CD4-positive, alpha-beta T cell (primary cell): ENCODE results near the gene SARS2. TPM values are rescaled to one million over a fixed set of nuclear protein-coding genes. Genes with fewer than 3 reads are reported as not detected.

Experiments used
- ATAC-seq: fragments of 200-7000 bp; cut with Tn5 transposase; one replicate; pipeline ENCODE4 v1.10.0; 2022; ENCODE audit warnings: mild to moderate bottlenecking; ENCODE audit not compliant: poor library complexity
- CTCF ChIA-PET: fragments of 350-600 bp; sonication (Branson Sonifier 250); formaldehyde crosslinking; loops from one replicate; lab custom pipeline; 2021; ENCODE audit warnings: antibody characterized with exemption, inconsistent platforms; lab: Charles Lee
- POLR2A ChIA-PET: fragments of 350-600 bp; sonication (Branson Sonifier 250); formaldehyde crosslinking; loops from one replicate; lab custom pipeline; 2021; ENCODE audit warnings: antibody characterized with exemption, inconsistent platforms; lab: Charles Lee
- DNase-seq, 14 experiments: peaks; one replicate each; pipeline ENCODE4 v3.0.0-alpha.2; 2013 to 2020; ENCODE audit warnings: mixed read lengths in 2 of 14
- H3K27ac ChIP-seq, 2 donors: one replicate each; pipeline versions ENCODE4 v1.5.1 to v1.7.0; 2013; ENCODE audit warnings: low read length in 2 of 2, low read depth in 1 of 2, mild to moderate bottlenecking in 1 of 2
- H3K27me3 ChIP-seq, 2 experiments: 1 replicate in 1 of 2; 2 replicates in 1 of 2; pipeline versions ENCODE4 v1.6.1 to v1.7.0; 2013; ENCODE audit warnings: low read length in 2 of 2, control low read depth in 1 of 2, mild to moderate bottlenecking in 1 of 2, moderate library complexity in 1 of 2; ENCODE audit not compliant: insufficient read depth in 2 of 2, control insufficient read depth in 1 of 2
- H3K36me3 ChIP-seq: one replicate; pipeline ENCODE4 v1.6.1; 2013; ENCODE audit warnings: low read length, control low read depth; ENCODE audit not compliant: insufficient read depth
- H3K4me1 ChIP-seq: one replicate; pipeline ENCODE4 v1.6.1; 2013; ENCODE audit warnings: low read length, control low read depth; ENCODE audit not compliant: insufficient read depth
- H3K4me3 ChIP-seq: one replicate; pipeline ENCODE4 v1.5.1; 2013; ENCODE audit warnings: mild to moderate bottlenecking, low read length, moderate library complexity
- H3K9me3 ChIP-seq, 2 experiments: 1 replicate in 1 of 2; 2 replicates in 1 of 2; pipeline versions ENCODE4 v1.6.1 to v1.7.0; 2013; ENCODE audit warnings: low read length in 2 of 2, mild to moderate bottlenecking in 2 of 2, control low read depth in 1 of 2, moderate library complexity in 1 of 2; ENCODE audit not compliant: control insufficient read depth in 1 of 2, insufficient read depth in 1 of 2
- H3K27ac Mint-ChIP-seq: one replicate; pipeline ENCODE4 v1.8.0; 2020; ENCODE audit warnings: mixed read lengths
- H3K27me3 Mint-ChIP-seq: one replicate; pipeline ENCODE4 v1.8.0; 2021; ENCODE audit warnings: mixed read lengths
- H3K36me3 Mint-ChIP-seq: one replicate; pipeline ENCODE4 v1.8.0; 2021; ENCODE audit warnings: low read depth, mixed read lengths
- H3K4me1 Mint-ChIP-seq: one replicate; pipeline ENCODE4 v1.8.0; 2021; ENCODE audit warnings: low read depth, mixed read lengths
- H3K4me3 Mint-ChIP-seq: one replicate; pipeline ENCODE4 v1.8.0; 2020; ENCODE audit warnings: mild to moderate bottlenecking, mixed read lengths
- H3K9me3 Mint-ChIP-seq: one replicate; pipeline ENCODE4 v1.8.0; 2020; ENCODE audit warnings: mixed read lengths
- intact Hi-C, 2 experiments: fragments of 100-400 bp; cut with DNase I in 1 of 2; cut with micrococcal nuclease in 1 of 2; formaldehyde crosslinking; loops; one replicate each; pipeline versions ENCODE4 v1.15.1 to v1.9.0; 2023 to 2025; cut with DNase I, micrococcal nuclease
- total RNA-seq, 174 experiments: library from RNA in 2 of 174; stranded (reverse) in 2 of 174; gene quantifications; one replicate each; pipeline ENCODE4 v1.2.3 and lab custom pipeline; 2021 to 2026
- TF ChIP-seq, protein P1 (sequence below): fragments of 200-600 bp; IDR thresholded peaks from one replicate; pipeline ENCODE4 v1.8.0; 2022; ENCODE audit warnings: antibody characterized with exemption, mild to moderate bottlenecking

SARS2 gene
- total RNA-seq, 2 experiments from 2014 or later, result 18.7 to 22.8 TPM

DNA sequence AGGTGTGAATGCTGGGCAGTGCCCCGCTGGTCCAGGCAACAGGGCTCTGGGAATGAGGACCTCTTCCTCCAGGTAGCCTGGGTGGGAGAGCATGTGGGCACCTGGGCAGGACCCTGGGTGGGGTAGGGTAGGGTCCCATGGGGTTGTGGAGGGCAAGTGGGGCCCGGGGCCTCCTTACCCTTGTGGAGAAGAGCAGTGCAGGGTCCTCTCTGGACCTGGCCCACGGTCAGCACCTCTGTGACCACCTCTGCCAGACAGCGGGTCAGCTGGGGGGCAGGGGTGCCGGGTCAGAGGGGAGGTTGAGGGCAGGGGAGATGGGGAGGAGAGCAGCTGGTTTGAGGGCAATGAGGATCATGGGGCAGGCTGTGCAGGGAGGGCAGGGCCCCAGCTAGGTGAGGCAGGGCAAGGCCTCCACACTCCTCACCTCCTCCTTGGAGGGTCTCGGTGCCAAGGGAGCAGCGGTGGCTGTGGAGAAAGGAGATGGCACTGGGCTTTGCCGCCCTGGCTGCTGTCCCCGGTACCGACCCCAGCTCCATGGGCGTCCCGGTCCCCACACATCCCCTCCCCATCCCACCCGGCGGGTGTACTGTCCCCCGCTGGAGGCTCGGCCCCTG, 19.1 kb downstream of the SARS2 start:
- no peaks in the 10 kb centered on the region for H3K9me3 ChIP-seq
- Mint-ChIP-seq H3K4me1 (peaks cover 7% of the 10 kb centered on the region), H3K27ac (no peak overlapping the region), H3K9me3 (no peaks in the 10 kb centered on the region), H3K4me3 (no peak overlapping the region), H3K36me3 (peaks cover 16% of the 10 kb centered on the region), H3K27me3 (no peaks in the 10 kb centered on the region)
- H3K4me1 ChIP-seq, result peaks cover 11% of the 10 kb centered on the region
- H3K27ac ChIP-seq, result no peak overlapping the region
- ATAC-seq (no peak), DNase-seq (no peak)
- ChIA-PET CTCF (no interaction called here), POLR2A (no interaction called here)
- no peaks in the 10 kb centered on the region for H3K27me3 ChIP-seq
- no peak overlapping the region for H3K4me3 ChIP-seq
- H3K36me3 ChIP-seq, result peaks cover 25% of the 10 kb centered on the region
- TF ChIP-seq, protein P1, sequence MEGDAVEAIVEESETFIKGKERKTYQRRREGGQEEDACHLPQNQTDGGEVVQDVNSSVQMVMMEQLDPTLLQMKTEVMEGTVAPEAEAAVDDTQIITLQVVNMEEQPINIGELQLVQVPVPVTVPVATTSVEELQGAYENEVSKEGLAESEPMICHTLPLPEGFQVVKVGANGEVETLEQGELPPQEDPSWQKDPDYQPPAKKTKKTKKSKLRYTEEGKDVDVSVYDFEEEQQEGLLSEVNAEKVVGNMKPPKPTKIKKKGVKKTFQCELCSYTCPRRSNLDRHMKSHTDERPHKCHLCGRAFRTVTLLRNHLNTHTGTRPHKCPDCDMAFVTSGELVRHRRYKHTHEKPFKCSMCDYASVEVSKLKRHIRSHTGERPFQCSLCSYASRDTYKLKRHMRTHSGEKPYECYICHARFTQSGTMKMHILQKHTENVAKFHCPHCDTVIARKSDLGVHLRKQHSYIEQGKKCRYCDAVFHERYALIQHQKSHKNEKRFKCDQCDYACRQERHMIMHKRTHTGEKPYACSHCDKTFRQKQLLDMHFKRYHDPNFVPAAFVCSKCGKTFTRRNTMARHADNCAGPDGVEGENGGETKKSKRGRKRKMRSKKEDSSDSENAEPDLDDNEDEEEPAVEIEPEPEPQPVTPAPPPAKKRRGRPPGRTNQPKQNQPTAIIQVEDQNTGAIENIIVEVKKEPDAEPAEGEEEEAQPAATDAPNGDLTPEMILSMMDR, result no peak
- intact Hi-C loops, result no loop called here

DNA sequence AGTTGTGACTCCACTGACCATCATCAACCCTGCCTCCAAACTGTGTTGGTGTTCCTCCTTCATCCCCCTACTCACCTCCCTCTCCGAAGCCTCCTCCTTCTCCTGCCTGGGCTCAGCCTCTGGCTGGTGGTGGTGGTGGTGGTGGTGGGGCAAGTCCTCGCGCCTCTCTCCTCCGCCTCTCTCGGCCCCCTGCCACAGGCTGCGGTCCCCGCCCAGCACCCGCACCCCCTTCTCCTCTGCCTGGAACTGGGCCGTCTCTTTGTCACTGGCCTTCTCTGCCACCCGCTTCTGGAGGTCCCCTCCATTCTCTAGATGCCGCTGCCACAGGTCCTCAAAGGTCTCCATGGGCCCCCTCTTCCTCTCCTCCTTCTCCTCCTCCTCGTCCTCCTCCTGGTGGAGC, 20.1 kb downstream of the SARS2 start:
- no peak for ATAC-seq
- Histone ChIP-seq H3K27ac (no peak overlapping the region), H3K9me3 (no peaks in the 10 kb centered on the region), H3K4me1 (peaks cover 11% of the 10 kb centered on the region), H3K27me3 (no peaks in the 10 kb centered on the region), H3K36me3 (peaks cover 32% of the 10 kb centered on the region), H3K4me3 (no peak overlapping the region)
- no peak overlapping the region for H3K27ac Mint-ChIP-seq
- no peak for DNase-seq
- POLR2A ChIA-PET, result no interaction called here
- no peak overlapping the region for H3K4me3 Mint-ChIP-seq
- H3K36me3 Mint-ChIP-seq, result peaks cover 16% of the 10 kb centered on the region
- TF ChIP-seq, protein P1, result no peak
- CTCF ChIA-PET, result no interaction called here
- intact Hi-C loops, result no loop called here
- no peaks in the 10 kb centered on the region for H3K27me3 Mint-ChIP-seq
- H3K4me1 Mint-ChIP-seq, result peaks cover 7% of the 10 kb centered on the region
- no peaks in the 10 kb centered on the region for H3K9me3 Mint-ChIP-seq

DNA sequence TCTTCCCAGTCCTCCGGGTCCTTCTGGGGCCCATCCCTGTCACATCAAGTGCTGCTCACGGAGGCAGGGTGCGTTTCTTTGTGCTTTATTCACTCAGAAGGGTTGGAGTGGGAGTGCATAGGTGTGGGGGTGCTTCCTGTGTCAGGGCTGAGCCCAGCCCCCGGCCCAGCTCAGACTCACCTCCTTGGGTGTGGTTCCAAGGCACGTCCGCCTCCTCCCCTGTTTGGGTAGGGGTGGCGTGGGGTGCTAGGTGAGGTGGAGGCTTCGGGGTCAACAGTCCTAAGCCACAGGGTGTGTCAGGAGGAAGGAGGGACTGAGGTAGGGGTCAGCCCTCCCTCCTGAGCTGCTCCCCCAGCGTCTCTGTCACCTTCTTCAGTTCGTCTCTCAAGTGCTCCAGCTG, 21.7 kb downstream of the SARS2 start:
- ChIA-PET CTCF (no interaction called here), POLR2A (interaction anchor here (1.8 kb wide), 1 partner anchor 21 kb away, joined by 7 read pairs; the partner anchor contains the start of genes MRPS12 and SARS2)
- TF ChIP-seq, protein P1, result no peak
- peaks cover 12% of the 10 kb centered on the region for H3K4me1 Mint-ChIP-seq
- peak overlapping the region; percentile 76 for H3K27ac Mint-ChIP-seq
- H3K4me3 ChIP-seq, result no peak overlapping the region
- H3K27ac ChIP-seq, result no peak overlapping the region
- peaks cover 42% of the 10 kb centered on the region for H3K36me3 ChIP-seq
- no peaks in the 10 kb centered on the region for H3K9me3 ChIP-seq
- H3K27me3 Mint-ChIP-seq, result no peaks in the 10 kb centered on the region
- intact Hi-C loops, result no loop called here
- peak; percentile 81 for ATAC-seq
- no peaks in the 10 kb centered on the region for H3K9me3 Mint-ChIP-seq
- H3K4me3 Mint-ChIP-seq, result no peak overlapping the region
- H3K36me3 Mint-ChIP-seq, result peaks cover 31% of the 10 kb centered on the region
- H3K27me3 ChIP-seq, result no peaks in the 10 kb centered on the region
- DNase-seq, result peak in 2 of 14 experiments; percentile 14 to 21
- peaks cover 11% of the 10 kb centered on the region for H3K4me1 ChIP-seq
